AG04450 (cell line): Measurements from ENCODE around the gene RHBDF2. TPM values are rescaled to one million over a fixed set of nuclear protein-coding genes. Genes with fewer than 3 reads are reported as not detected.

Experiments
- CTCF ChIA-PET: fragments of 300-600, 350-600 bp; formaldehyde crosslinking; extraction: SDS; loops from one replicate; lab custom pipeline; 2022; ENCODE audit warnings: antibody characterized with exemption, inconsistent platforms; lab: Charles Lee
- POLR2A ChIA-PET: fragments of 350-600 bp; formaldehyde crosslinking; extraction: SDS; loops from one replicate; lab custom pipeline; 2021; ENCODE audit warnings: antibody characterized with exemption, inconsistent platforms; lab: Yijun Ruan, JAX
- DNase-seq: peaks from one replicate; pipeline ENCODE4 v3.0.0-alpha.2; 2011; ENCODE audit warnings: low read depth, low spot score
- H3K27ac ChIP-seq: one replicate; pipeline ENCODE4 v1.5.1; 2012; ENCODE audit warnings: low read depth, low read length, control low read depth
- H3K27me3 ChIP-seq: one replicate; pipeline ENCODE4 v1.6.0; 2012; ENCODE audit warnings: low read length; ENCODE audit not compliant: control insufficient read depth, insufficient read depth
- H3K4me3 ChIP-seq: 2 replicates; pipeline ENCODE4 v1.5.1; 2011; ENCODE audit warnings: mild to moderate bottlenecking, low read depth, low read length, control low read depth
- H3K9me3 ChIP-seq: 2 replicates; pipeline ENCODE4 v1.5.1; 2012; ENCODE audit warnings: low read length; ENCODE audit not compliant: control insufficient read depth, insufficient read depth
- CTCF ChIP-seq: IDR thresholded peaks from 2 replicates; pipeline ENCODE4 v1.5.1; 2011; ENCODE audit warnings: low read depth, low read length, control low read depth, inconsistent platforms
- polyA plus RNA-seq: library from polyadenylated mRNA; depleted of rRNA; stranded (reverse); fragments of >200 nt; gene quantifications from 2 replicates; pipeline ENCODE4 v1.2.3, GENCODE V29; 2011

The RHBDF2 gene
- polyA plus RNA-seq, 1 experiment, result 5.4 TPM

- Histone ChIP-seq H3K27ac (no peak overlapping the region), H3K9me3 (no peaks in the 10 kb centered on the region), H3K27me3 (no peaks in the 10 kb centered on the region), H3K4me3 (no peak overlapping the region)
- no peak for TF ChIP-seq CTCF
- DNase-seq, result no peak
- CTCF ChIA-PET, result no interaction called here
- POLR2A ChIA-PET, result no interaction called here
These were observed 31.1 kb downstream of the RHBDF2 start for GRCh38 chr17:76469991-76470739.

- CTCF ChIA-PET, result no interaction called here
- no peak overlapping the region for H3K27ac ChIP-seq
- DNase-seq, result no peak
These were observed 31.9 kb downstream of the RHBDF2 start for GRCh38 chr17:76469076-76469990.

GRCh38 chr17:76468634-76469010, 32.6 kb downstream of the RHBDF2 start:
- no peak overlapping the region for H3K27ac ChIP-seq
- CTCF ChIA-PET, result interaction anchor here (1.7 to 6.9 kb wide), 2 partner anchors 38 to 83 kb away, joined by 4 to 121 read pairs; no protein-coding TSS in a partner anchor
- H3K9me3 ChIP-seq, result no peaks in the 10 kb centered on the region
- DNase-seq, result no peak
- H3K27me3 ChIP-seq, result no peaks in the 10 kb centered on the region
- TF ChIP-seq CTCF, result no peak
- H3K4me3 ChIP-seq, result no peak overlapping the region
- POLR2A ChIA-PET, result no interaction called here

More at GRCh38 chr17:76469076-76469990, 31.9 kb downstream of the RHBDF2 start:
- H3K9me3 ChIP-seq, result no peaks in the 10 kb centered on the region
- H3K27me3 ChIP-seq, result no peaks in the 10 kb centered on the region
- H3K4me3 ChIP-seq, result no peak overlapping the region
- no peak for TF ChIP-seq CTCF
- POLR2A ChIA-PET, result no interaction called here

GRCh38 chr17:76467809-76468633, 33.2 kb downstream of the RHBDF2 start:
- Histone ChIP-seq H3K4me3 (no peak overlapping the region), H3K9me3 (no peaks in the 10 kb centered on the region), H3K27me3 (no peaks in the 10 kb centered on the region), H3K27ac (no peak overlapping the region)
- TF ChIP-seq CTCF, result no peak
- CTCF ChIA-PET, result interaction anchor here (1.1 to 6.9 kb wide), 8 partner anchors 7 to 83 kb away, joined by 3 to 121 read pairs (median 6); partner anchors contain the start of gene RHBDF2
- POLR2A ChIA-PET, result interaction anchor here (1.2 kb wide), 1 partner anchor 30 kb away, joined by 3 read pairs; no protein-coding TSS in a partner anchor
- no peak for DNase-seq
